ENCODE measurements around the gene DOCK3.

DOCK3 gene

DNA sequence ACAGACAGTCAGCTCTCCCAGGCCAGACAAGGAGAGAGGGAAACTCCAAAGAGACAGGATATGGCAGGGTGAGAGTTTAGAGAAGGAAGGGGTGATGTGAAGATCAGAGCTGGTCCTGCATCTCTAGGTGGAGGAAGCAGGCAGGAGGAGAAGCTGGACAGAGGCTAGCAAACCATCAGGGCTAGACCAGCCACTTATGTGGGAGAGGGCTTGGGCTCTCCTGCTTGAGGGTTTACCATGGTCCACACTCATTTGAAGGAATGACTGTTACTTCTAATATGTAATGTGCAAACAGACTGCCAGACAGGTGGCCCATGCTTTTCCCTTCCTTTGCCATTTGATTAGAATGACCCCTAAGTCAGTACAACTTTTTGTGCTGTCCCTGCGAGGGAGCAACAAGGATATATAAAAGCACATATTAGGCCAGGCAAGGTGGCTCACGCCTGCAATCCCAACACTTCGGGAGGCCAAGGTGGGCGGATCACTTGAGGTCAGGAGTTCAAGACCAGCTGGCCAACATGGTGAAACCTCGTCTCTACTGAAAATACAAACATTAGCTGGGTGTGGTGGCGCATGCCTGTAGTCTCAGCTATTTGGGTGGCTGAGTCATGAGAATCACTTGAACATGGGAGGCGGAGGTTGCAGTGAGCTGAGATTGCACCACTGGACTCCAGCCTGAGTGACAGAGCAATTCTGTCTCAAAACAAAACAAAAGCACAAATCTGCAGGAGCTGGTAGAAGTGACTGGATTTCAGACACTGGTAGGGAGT, 669.4 kb downstream of the DOCK3 start:
- in situ Hi-C loops (cut with HindIII; ENCODE audit: low sequenced_read_pairs), result no loop called here

DNA sequence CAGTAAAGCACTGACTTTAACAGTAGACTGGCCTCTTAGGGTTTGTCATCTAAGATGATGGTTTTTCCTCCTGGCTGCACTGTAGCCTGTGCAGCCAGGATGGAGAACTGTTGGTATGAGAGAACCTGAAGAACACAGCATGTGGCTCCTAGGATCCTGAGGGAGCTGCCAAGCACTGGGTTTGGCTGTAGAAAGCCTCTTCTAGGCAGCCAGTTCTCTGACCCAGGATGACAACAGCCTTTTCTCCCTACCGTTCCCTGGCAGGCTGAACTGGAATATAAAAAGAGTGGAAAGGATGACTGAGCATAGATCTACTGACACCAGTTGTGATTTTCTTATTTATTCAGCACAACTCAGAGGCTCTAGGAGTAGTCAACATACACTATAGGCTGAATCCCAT, 676.0 kb downstream of the DOCK3 start:
- in situ Hi-C loops (cut with HindIII; ENCODE audit: low sequenced_read_pairs), result loop anchor here (25.0 kb wide), 1 partner anchor 238 kb away; no protein-coding TSS in a partner anchor

DNA sequence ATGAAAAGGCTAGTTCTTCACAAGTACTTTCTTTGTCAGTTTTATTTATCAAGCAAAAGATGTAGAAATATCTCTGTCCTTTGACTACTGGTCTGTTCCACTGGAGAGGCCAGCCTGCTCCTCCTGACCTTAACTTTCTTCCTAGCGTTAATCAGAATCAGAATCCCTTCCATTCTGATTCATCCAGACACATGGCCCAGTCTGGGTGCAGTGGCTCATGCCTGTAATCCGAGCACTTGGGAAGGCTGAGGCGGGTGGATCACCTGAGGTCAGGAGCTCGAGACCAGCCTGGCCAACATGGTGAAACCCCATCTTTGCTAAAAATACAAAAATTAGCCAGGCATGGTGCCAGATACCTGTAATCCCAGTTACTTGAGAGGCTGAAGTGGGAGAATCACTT, 678.4 kb downstream of the DOCK3 start:
- in situ Hi-C loops (cut with HindIII; ENCODE audit: low sequenced_read_pairs), result loop anchor here (25.0 kb wide), 1 partner anchor 241 kb away; no protein-coding TSS in a partner anchor

GRCh38 chr3:51353691-51354090, 679.0 kb downstream of the DOCK3 start:
- in situ Hi-C loops (cut with HindIII; ENCODE audit: low sequenced_read_pairs), result loop anchor here (25.0 kb wide), 1 partner anchor 241 kb away; no protein-coding TSS in a partner anchor

DNA sequence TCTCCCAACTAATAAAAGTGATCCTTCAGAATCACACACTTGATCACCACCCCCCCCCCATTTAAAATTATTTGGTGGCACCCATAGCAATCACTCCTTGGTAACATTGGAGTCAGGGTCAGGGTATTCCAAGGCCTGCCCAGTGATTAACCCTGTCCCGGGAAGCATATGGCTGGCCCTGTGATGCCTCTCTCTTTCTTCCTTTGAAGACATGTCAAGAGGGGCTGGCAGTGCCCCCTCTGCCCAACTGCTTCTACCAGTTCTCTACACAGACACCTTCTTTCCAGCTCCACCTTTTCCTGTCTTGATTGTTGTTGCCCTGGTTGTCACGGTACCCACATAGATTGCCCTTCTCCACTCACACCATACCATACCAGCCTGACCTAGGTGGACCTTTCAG, 679.4 kb downstream of the DOCK3 start:
- in situ Hi-C loops (cut with HindIII; ENCODE audit: low sequenced_read_pairs), result loop anchor here (25.0 kb wide), 1 partner anchor 242 kb away; no protein-coding TSS in a partner anchor

DNA sequence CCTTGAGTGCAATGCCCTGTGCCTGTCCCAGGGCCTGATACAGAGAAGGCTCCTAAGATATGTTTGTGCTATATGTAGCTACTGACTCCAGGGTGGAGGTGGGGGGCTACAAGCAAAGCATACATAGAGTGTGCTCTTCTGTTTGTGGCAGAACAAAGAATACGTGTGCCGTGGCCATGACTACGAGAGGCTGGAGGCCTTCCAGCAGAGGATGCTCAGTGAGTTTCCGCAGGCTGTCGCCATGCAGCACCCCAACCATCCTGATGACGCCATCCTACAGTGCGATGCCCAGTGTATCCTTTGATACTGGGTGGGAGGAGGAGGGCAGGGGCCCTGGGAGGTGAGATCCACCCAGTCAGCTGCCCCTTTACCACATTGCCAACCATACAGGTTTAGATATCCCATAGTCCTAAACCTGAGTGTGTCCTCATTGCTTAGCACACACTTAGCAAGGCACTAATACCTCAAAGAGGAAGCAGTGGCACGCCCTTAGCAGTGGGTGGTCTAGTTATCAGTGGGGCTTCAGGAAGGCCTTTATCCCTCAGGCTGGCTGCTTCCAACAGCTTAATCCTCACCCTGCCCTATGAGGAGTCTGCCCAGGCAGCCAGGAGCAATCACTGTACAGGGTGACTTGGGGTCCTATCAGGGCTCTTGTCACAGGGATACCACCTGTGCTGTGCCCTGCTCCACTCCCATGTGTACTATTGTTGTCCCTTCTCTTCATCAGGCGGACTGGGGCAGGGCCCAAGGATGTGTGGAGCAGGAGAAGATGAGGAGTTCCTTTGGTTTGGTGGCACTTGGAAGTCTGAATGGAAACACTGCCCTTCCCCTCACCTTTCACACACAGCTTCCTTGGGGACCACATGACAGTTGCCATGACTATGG, 680.2 kb downstream of the DOCK3 start:
- in situ Hi-C loops (cut with HindIII; ENCODE audit: low sequenced_read_pairs), result loop anchor here (25.0 kb wide), 1 partner anchor 243 kb away; no protein-coding TSS in a partner anchor

- in situ Hi-C loops (cut with HindIII; ENCODE audit: low sequenced_read_pairs), result loop anchor here (25.0 kb wide), 1 partner anchor 244 kb away; no protein-coding TSS in a partner anchor
Measured at GRCh38 chr3:51355891-51356578, 681.3 kb downstream of the DOCK3 start.

- in situ Hi-C loops (cut with HindIII; ENCODE audit: low sequenced_read_pairs), result loop anchor here (25.0 kb wide), 1 partner anchor 246 kb away; no protein-coding TSS in a partner anchor
Measured at GRCh38 chr3:51357856-51358255, 683.1 kb downstream of the DOCK3 start.

- in situ Hi-C loops (cut with HindIII; ENCODE audit: low sequenced_read_pairs), result loop anchor here (25.0 kb wide), 1 partner anchor 247 kb away; no protein-coding TSS in a partner anchor
Measured at GRCh38 chr3:51358981-51359380, 684.3 kb downstream of the DOCK3 start.

- in situ Hi-C loops (cut with HindIII; ENCODE audit: low sequenced_read_pairs), result loop anchor here (25.0 kb wide), 1 partner anchor 249 kb away; no protein-coding TSS in a partner anchor
Measured at GRCh38 chr3:51360806-51361205, 686.1 kb downstream of the DOCK3 start.

GRCh38 chr3:51361746-51362145, 687.0 kb downstream of the DOCK3 start:
- in situ Hi-C loops (cut with HindIII; ENCODE audit: low sequenced_read_pairs), result loop anchor here (25.0 kb wide), 1 partner anchor 249 kb away; no protein-coding TSS in a partner anchor

DNA sequence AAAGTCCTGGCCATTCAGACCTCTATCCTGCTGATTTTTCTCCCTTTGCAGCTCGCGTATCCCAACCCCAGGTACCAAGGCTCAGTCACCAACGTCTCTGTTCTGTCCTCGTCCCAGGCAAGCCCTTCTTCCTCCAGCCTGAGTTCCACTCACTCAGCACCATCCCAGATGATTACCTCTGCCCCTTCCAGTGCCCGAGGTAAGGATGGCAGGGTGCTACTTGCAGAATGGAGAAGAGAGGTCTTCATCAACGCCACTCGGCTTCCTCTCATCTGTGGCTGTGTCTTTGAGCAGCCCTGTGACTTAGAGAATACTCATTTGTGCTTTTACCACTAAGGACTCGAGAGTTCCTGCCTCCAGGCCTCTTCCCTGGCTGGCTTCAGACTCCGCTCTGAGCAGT, 687.7 kb downstream of the DOCK3 start:
- in situ Hi-C loops (cut with HindIII; ENCODE audit: low sequenced_read_pairs), result loop anchor here (25.0 kb wide), 1 partner anchor 250 kb away; no protein-coding TSS in a partner anchor

DNA sequence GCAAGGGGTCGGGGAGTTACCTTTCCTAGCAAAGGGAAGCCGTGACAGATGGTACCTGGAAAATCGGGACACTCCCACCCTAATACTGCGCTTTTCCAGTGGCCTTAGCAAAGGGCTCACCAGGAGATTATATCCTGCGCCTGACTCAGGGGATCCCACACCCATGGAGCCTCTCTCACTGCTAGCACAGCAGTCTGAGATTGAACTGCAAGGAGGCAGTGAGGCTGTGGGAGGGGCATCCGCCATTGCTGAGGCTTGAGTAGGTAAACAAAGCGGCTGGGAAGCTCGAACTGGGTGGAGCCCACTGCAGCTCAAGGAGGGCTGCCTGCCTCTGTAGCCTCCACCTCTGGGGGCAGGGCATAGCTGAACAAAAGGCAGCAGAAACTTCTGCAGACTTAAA, 693.5 kb downstream of the DOCK3 start:
- in situ Hi-C loops (cut with HindIII; ENCODE audit: low sequenced_read_pairs), result loop anchor here (25.0 kb wide), 1 partner anchor 256 kb away; no protein-coding TSS in a partner anchor

- in situ Hi-C loops (cut with HindIII; ENCODE audit: low sequenced_read_pairs), result loop anchor here (25.0 kb wide), 1 partner anchor 260 kb away; no protein-coding TSS in a partner anchor
Measured at GRCh38 chr3:51371943-51372557, 697.3 kb downstream of the DOCK3 start.

- in situ Hi-C loops (cut with HindIII; ENCODE audit: low sequenced_read_pairs), result loop anchor here (25.0 kb wide), 1 partner anchor 262 kb away; no protein-coding TSS in a partner anchor
Measured at GRCh38 chr3:51373658-51374421, 699.1 kb downstream of the DOCK3 start.

GRCh38 chr3:51374456-51374855, 699.7 kb downstream of the DOCK3 start:
- in situ Hi-C loops (cut with HindIII; ENCODE audit: low sequenced_read_pairs), result loop anchor here (25.0 kb wide), 1 partner anchor 262 kb away; no protein-coding TSS in a partner anchor

DNA sequence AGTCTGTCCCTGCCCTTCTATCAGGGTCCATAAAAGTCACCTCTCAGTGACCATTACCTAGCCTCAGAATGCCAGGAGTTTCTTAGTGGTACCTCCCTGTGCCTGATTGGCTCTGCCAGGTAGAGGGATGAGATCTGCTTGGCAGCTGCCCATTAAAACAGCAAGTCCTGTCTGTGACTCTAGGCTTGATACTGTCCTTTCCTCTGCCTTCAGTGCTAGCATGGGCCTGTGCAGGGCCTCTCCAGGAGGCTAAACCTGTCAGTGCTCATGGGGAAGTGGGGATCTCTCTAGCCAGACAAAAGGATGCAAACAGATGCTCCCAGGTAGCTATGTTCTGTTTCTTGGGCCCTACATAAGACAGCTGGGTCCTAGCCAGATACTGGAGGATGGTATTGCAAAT, 700.4 kb downstream of the DOCK3 start:
- in situ Hi-C loops (cut with HindIII; ENCODE audit: low sequenced_read_pairs), result loop anchor here (25.0 kb wide), 1 partner anchor 1038 kb away; the partner anchor contains the start of genes RASSF1, TUSC2 and ZMYND10

DNA sequence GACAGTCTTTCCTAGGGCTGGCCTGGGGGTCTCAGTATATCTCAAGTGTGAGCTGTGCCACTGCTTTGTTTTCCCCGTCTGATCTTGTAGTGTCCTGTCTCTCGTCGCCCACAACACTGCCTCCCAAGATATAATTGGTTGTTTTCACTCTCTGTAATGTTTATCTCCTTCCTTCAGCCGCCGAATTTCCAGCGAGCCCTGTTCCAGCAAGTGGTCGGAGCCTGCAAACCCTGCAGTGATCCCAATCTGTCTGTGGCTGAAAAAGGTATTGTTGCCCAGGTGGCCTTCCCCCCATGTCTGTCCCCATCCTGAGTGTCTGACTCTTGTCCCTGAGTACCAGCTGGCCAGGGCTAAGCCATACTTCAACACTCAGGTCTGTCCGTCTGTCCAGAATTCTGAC, 700.8 kb downstream of the DOCK3 start:
- in situ Hi-C loops (cut with HindIII; ENCODE audit: low sequenced_read_pairs), result loop anchor here (25.0 kb wide), 1 partner anchor 1038 kb away; the partner anchor contains the start of genes RASSF1, TUSC2 and ZMYND10

GRCh38 chr3:51378065-51378464, 703.3 kb downstream of the DOCK3 start:
- in situ Hi-C loops (cut with HindIII; ENCODE audit: low sequenced_read_pairs), result loop anchor here (25.0 kb wide), 1 partner anchor 1041 kb away; the partner anchor contains the start of genes RASSF1, TUSC2 and ZMYND10
